H1 (cell line): ENCODE results near the gene MFAP3L. TPM values are rescaled to one million over a fixed set of nuclear protein-coding genes. Genes with fewer than 3 reads are reported as not detected.

Source experiments
- CTCF ChIA-PET: fragments of 300-600 bp; sonication (Branson Sonifier 250); formaldehyde crosslinking; loops from one replicate; lab custom pipeline; 2021; ENCODE audit not compliant: partially characterized antibody; lab: Charles Lee
- POLR2A ChIA-PET: fragments of 300-600 bp; sonication (Branson Sonifier 250); formaldehyde crosslinking; loops from one replicate; lab custom pipeline; 2021; ENCODE audit warnings: inconsistent platforms; ENCODE audit not compliant: partially characterized antibody; lab: Charles Lee
- DNase-seq, 2 experiments: peaks; one replicate each; pipeline versions ENCODE4 v3.0.0 to v3.0.0-alpha.2; 2010 to 2022; ENCODE audit warnings: low spot score in 2 of 2, low read depth in 1 of 2, mixed read lengths in 1 of 2
- FAIRE-seq: peaks from 2 replicates; lab custom pipeline; 2011; peaks lifted over from hg19 to GRCh38; lab: Jason Lieb, UNC
- H2AFZ ChIP-seq: 2 replicates; pipeline ENCODE4 v1.8.1; 2012; ENCODE audit warnings: low read length, inconsistent platforms
- H2AK5ac ChIP-seq: 2 replicates; pipeline ENCODE4 v1.6.1; 2013; ENCODE audit warnings: low read depth, low read length
- H2BK120ac ChIP-seq: replicated peaks from 2 replicates; pipeline ENCODE3; 2013; ENCODE audit warnings: low read depth, low read length, inconsistent platforms
- H2BK12ac ChIP-seq: 2 replicates; pipeline ENCODE4 v1.6.1; 2013; ENCODE audit warnings: low read depth, low read length
- H2BK15ac ChIP-seq: 2 replicates; pipeline ENCODE4 v1.6.1; 2013; ENCODE audit warnings: low read length
- H2BK20ac ChIP-seq: 2 replicates; pipeline ENCODE4 v1.6.1; 2013; ENCODE audit warnings: low read length
- H2BK5ac ChIP-seq: 2 replicates; pipeline ENCODE4 v1.6.1; 2013; ENCODE audit warnings: low read depth, low read length
- H3K14ac ChIP-seq: 2 replicates; pipeline ENCODE4 v1.6.1; 2013; ENCODE audit warnings: inconsistent platforms; ENCODE audit not compliant: insufficient read length
- H3K18ac ChIP-seq: 2 replicates; pipeline ENCODE4 v1.6.1; 2013; ENCODE audit warnings: low read length; ENCODE audit errors: extremely low read depth
- H3K23ac ChIP-seq: 2 replicates; pipeline ENCODE4 v1.6.1; 2013; ENCODE audit warnings: inconsistent platforms; ENCODE audit not compliant: insufficient read length
- H3K23me2 ChIP-seq: 2 replicates; pipeline ENCODE4 v1.6.1; 2013; ENCODE audit warnings: low read depth, low read length
- H3K27ac ChIP-seq: 2 replicates; pipeline ENCODE4 v1.6.1; 2011; ENCODE audit warnings: low read depth, low read length, inconsistent platforms
- H3K27me3 ChIP-seq, 4 experiments: replicated peaks in 1 of 4; 1 replicate in 1 of 4; 2 replicates in 3 of 4; pipeline versions ENCODE4 v1.6.1 to v1.8.1; 2011 to 2013; ENCODE audit warnings: low read length in 3 of 4, mild to moderate bottlenecking in 3 of 4, inconsistent platforms in 2 of 4, mixed read lengths in 2 of 4, moderate library complexity in 1 of 4; ENCODE audit not compliant: control insufficient read depth in 3 of 4, insufficient read depth in 3 of 4; ENCODE audit errors: extremely low read depth in 1 of 4
- H3K36me3 ChIP-seq, 4 experiments: 2 replicates each; pipeline versions ENCODE4 v1.6.1 to v1.8.1; 2011 to 2013; ENCODE audit warnings: mild to moderate bottlenecking in 4 of 4, low read length in 3 of 4, moderate library complexity in 2 of 4, control low read depth in 1 of 4, inconsistent platforms in 1 of 4; ENCODE audit not compliant: insufficient read depth in 4 of 4, control insufficient read depth in 2 of 4
- H3K4ac ChIP-seq: replicated peaks from 2 replicates; pipeline ENCODE3; 2013; ENCODE audit warnings: low read length, low read depth, mixed read lengths, inconsistent platforms; ENCODE audit not compliant: insufficient read length
- H3K4me1 ChIP-seq, 4 experiments: replicated peaks in 1 of 4; 1 replicate in 1 of 4; 2 replicates in 3 of 4; pipeline versions ENCODE4 v1.6.1 to v1.8.1; 2011 to 2013; ENCODE audit warnings: low read length in 3 of 4, inconsistent platforms in 2 of 4, mixed read lengths in 1 of 4; ENCODE audit not compliant: insufficient read depth in 4 of 4, control insufficient read depth in 3 of 4
- H3K4me2 ChIP-seq, 2 experiments: 2 replicates each; pipeline versions ENCODE4 v1.6.1 to v1.8.1; 2011 to 2013; ENCODE audit warnings: low read depth in 2 of 2, low read length in 2 of 2, control low read depth in 1 of 2, inconsistent platforms in 1 of 2, mild to moderate bottlenecking in 1 of 2; ENCODE audit not compliant: insufficient read depth in 1 of 2
- H3K4me3 ChIP-seq, 4 experiments: fragments of 200-600, 300-600 bp in 1 of 4; sonication (generic), shearing (Covaris generic), sonication (Bioruptor Twin) in 1 of 4; 2 replicates each; pipeline versions ENCODE4 v1.5.1 to v1.8.1; 2011 to 2016; ENCODE audit warnings: low read length in 4 of 4, low read depth in 3 of 4, control low read depth in 2 of 4, inconsistent platforms in 2 of 4, mild to moderate bottlenecking in 2 of 4, mixed read lengths in 1 of 4, moderate library complexity in 1 of 4; ENCODE audit not compliant: insufficient read depth in 2 of 4; ENCODE audit errors: extremely low read depth in 1 of 4
- H3K56ac ChIP-seq: replicated peaks from 2 replicates; pipeline ENCODE3; 2013; ENCODE audit warnings: low read depth, mild to moderate bottlenecking, mixed read lengths, low read length, inconsistent platforms; ENCODE audit not compliant: insufficient read length
- H3K79me1 ChIP-seq: 2 replicates; pipeline ENCODE4 v1.6.1; 2013; ENCODE audit warnings: low read depth, low read length, control low read depth
- H3K79me2 ChIP-seq, 2 experiments: 2 replicates each; pipeline versions ENCODE4 v1.6.1 to v1.8.1; 2012 to 2013; ENCODE audit warnings: low read length in 2 of 2, mild to moderate bottlenecking in 2 of 2, inconsistent platforms in 1 of 2; ENCODE audit not compliant: insufficient read depth in 2 of 2, control insufficient read depth in 1 of 2
- H3K9ac ChIP-seq, 4 experiments: replicated peaks in 1 of 4; 1 replicate in 1 of 4; 2 replicates in 3 of 4; pipeline versions ENCODE4 v1.6.1 to v1.8.1; 2011 to 2013; ENCODE audit warnings: low read depth in 3 of 4, low read length in 3 of 4, control low read depth in 2 of 4, mild to moderate bottlenecking in 2 of 4, moderate library complexity in 2 of 4, inconsistent platforms in 1 of 4; ENCODE audit errors: extremely low read depth in 1 of 4
- H3K9me3 ChIP-seq, 2 experiments: 2 replicates each; pipeline versions ENCODE4 v1.6.1 to v1.8.1; 2012 to 2013; ENCODE audit warnings: mild to moderate bottlenecking in 2 of 2, moderate library complexity in 2 of 2, control low read depth in 1 of 2, inconsistent platforms in 1 of 2, low read depth in 1 of 2, low read length in 1 of 2, mixed read lengths in 1 of 2; ENCODE audit not compliant: insufficient read depth in 2 of 2
- H4K20me1 ChIP-seq, 2 experiments: replicated peaks in 1 of 2; 2 replicates each; pipeline versions ENCODE3 to v1.8.1; 2011 to 2013; ENCODE audit warnings: inconsistent platforms in 2 of 2, low read length in 2 of 2, mild to moderate bottlenecking in 1 of 2; ENCODE audit not compliant: insufficient read depth in 2 of 2, control insufficient read depth in 1 of 2
- H4K5ac ChIP-seq: 2 replicates; pipeline ENCODE4 v1.6.1; 2013; ENCODE audit warnings: low read length, low read depth, mixed read lengths, inconsistent platforms; ENCODE audit not compliant: insufficient read length
- H4K8ac ChIP-seq: 2 replicates; pipeline ENCODE4 v1.8.0; 2013; ENCODE audit warnings: mild to moderate bottlenecking, moderate library complexity, low read length, inconsistent platforms; ENCODE audit not compliant: insufficient read depth; ENCODE audit errors: extremely low read depth
- H4K91ac ChIP-seq: replicated peaks from 2 replicates; pipeline ENCODE3; 2013; ENCODE audit warnings: low read length, mixed read lengths, inconsistent platforms; ENCODE audit not compliant: insufficient read length
- ASH2L ChIP-seq: fragments of 200-600, 300-600 bp; sonication (generic); IDR thresholded peaks from one replicate; pipeline ENCODE4 v1.7.1; 2017; ENCODE audit warnings: low read length
- NANOG ChIP-seq: IDR thresholded peaks from 2 replicates; pipeline ENCODE4 v1.6.1; 2011; ENCODE audit warnings: low read length, low read depth, mild to moderate bottlenecking, inconsistent platforms; ENCODE audit not compliant: insufficient read depth, poor library complexity, severe bottlenecking
- POLR2AphosphoS5 ChIP-seq: IDR thresholded peaks from 2 replicates; pipeline ENCODE4 v1.6.1; 2011; ENCODE audit warnings: low read depth, low read length
- RNF2 ChIP-seq: fragments of 200-900, 300-1000 bp; sonication (generic); IDR thresholded peaks from 2 replicates; pipeline ENCODE4 v1.7.1; 2016; ENCODE audit warnings: borderline replicate concordance, low read depth, mild to moderate bottlenecking, antibody characterized with exemption, low read length; ENCODE audit not compliant: poor library complexity, severe bottlenecking; ENCODE audit errors: missing control alignments
- SIRT6 ChIP-seq: IDR thresholded peaks from one replicate; pipeline ENCODE4 v1.7.1; 2012; ENCODE audit warnings: low read length, inconsistent platforms
- TEAD4 ChIP-seq: IDR thresholded peaks from 2 replicates; pipeline ENCODE4 v1.6.1; 2012; ENCODE audit warnings: low read depth, low read length, inconsistent platforms, mixed read lengths
- WGBS, 2 experiments: shearing (Covaris generic) in 1 of 2; methylation state at CpG; one replicate each; pipeline versions ENCODE4 v1.1.6 to v1.1.7; 2013 to 2015; ENCODE audit warnings: low lambda C conversion rate in 2 of 2, mixed read lengths in 2 of 2, inconsistent platforms in 1 of 2, low coverage in 1 of 2, missing lambda C conversion rate in 1 of 2; ENCODE audit not compliant: insufficient replicate concordance in 2 of 2, insufficient coverage in 1 of 2, insufficient read length in 1 of 2; ENCODE audit errors: extremely low coverage in 1 of 2, missing lambda C conversion rate in 1 of 2; 5-methylcytosine and 5-hydroxymethylcytosine counted together
- polyA plus RNA-seq, 7 experiments: library from polyadenylated mRNA; depleted of rRNA in 3 of 7; stranded (reverse) in 5 of 7; unstranded in 2 of 7; fragments of >200 nt in 5 of 7; fragments of 200-250 nt in 2 of 7; gene quantifications; 1 replicate in 5 of 7; 2 replicates in 1 of 7; 4 replicates in 1 of 7; pipeline versions ENCODE4 v1.2.1 to v1.2.3, GENCODE V29; 2011 to 2013; ENCODE audit warnings: missing spikeins in 2 of 7, mixed read lengths in 2 of 7
- total RNA-seq: library from RNA; stranded (reverse); fragmentation: NEBNext Ultra II Directional; extraction: Animal tissue kit (Norgen Biotek cat#: 25700); gene quantifications from 2 replicates; pipeline ENCODE4 v1.2.1, GENCODE V29; 2021

The MFAP3L gene
- total and polyA plus RNA-seq, 2 of the 8 experiments (the other 6 are each of a cell fraction or from before 2014, with no cell fraction given), result 7.0 to 9.8 TPM

DNA sequence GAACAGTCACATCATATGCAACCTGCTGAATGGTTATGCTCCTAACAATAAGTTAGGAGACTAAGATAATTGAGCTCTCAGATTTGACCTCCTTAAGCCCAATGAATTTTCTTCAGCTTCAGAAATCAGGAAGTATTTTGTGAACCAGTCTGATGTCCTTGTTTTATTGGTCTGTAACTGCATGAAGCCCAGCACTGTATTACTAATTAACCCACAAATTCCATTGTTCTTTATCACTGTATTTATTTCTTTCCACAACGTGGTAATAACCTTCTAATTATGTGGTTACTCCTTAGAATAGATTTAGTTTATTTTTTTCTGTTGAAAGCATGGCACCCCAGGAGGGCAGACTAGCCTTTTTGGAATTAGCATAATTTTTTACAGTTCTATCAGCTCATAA lies 3.9 kb upstream of the MFAP3L start:
- Histone ChIP-seq H3K79me2 (no peaks in the 10 kb centered on the region), H2BK12ac (no peak overlapping the region), H2AK5ac (no peak overlapping the region), H2BK5ac (no peak overlapping the region), H3K27me3 (peaks cover 4 to 23% (median 20%) of the 10 kb centered on the region in 4 experiments), H3K9ac (no peak overlapping the region), H3K4ac (no peak overlapping the region), H2BK120ac (no peak overlapping the region), H3K79me1 (no peaks in the 10 kb centered on the region; the same call in 1 of the 2 replicates), H3K4me3 (no peak overlapping the region), H3K9me3 (no peaks in the 10 kb centered on the region), H2AFZ (no peak overlapping the region), H3K36me3 (no peaks in the 10 kb centered on the region), H2BK20ac (no peak overlapping the region), H3K23ac (no peak overlapping the region), H3K4me1 (peaks cover 0 to 3% (median 3%) of the 10 kb centered on the region in 4 experiments; a peak in 4 of 7 replicates), H3K23me2 (peaks cover 9% of the 10 kb centered on the region; the same call in 1 of the 2 replicates), H3K56ac (no peak overlapping the region), H2BK15ac (no peak overlapping the region), H3K14ac (no peak overlapping the region), H3K18ac (no peak overlapping the region), H3K27ac (no peak overlapping the region), H4K8ac (no peak overlapping the region), H4K5ac (no peak overlapping the region), H3K4me2 (no peak overlapping the region), H4K20me1 (no peaks in the 10 kb centered on the region), H4K91ac (no peak overlapping the region)
- 100% methylated on average over 1 of the region's 1 CpG; no CpG with 5 or more reads in 1 of the 2 experiments for WGBS, 2 experiments
- FAIRE-seq, result no peak
- CTCF ChIA-PET, result interaction anchor here (6.5 kb wide), 1 partner anchor 220 kb away, joined by 39 read pairs; no protein-coding TSS in a partner anchor
- TF ChIP-seq ASH2L (no peak), RNF2 (no peak), SIRT6 (no peak), NANOG (no peak), POLR2AphosphoS5 (no peak), TEAD4 (no peak)
- no peak for DNase-seq
- POLR2A ChIA-PET, result no interaction called here
